NCI-H2081 (cell line): ENCODE results near the gene TMEM43.

ENCODE experiments used
- DNase-seq, 2 experiments: peaks; one replicate each; lab custom pipeline; 2025; lab: John Stamatoyannopoulos, UW

Gene TMEM43

GRCh38 chr3:14122301-14122700 is 2.6 kb upstream of the TMEM43 start:
- DNase-seq = no peak

GRCh38 chr3:14123308-14124222 is 1.3 kb upstream of the TMEM43 start:
- no peak for DNase-seq

- peak in 1 of 2 experiments; percentile 46 for DNase-seq
These were observed 633 bp upstream of the TMEM43 start for GRCh38 chr3:14124223-14124614.

GRCh38 chr3:14125193-14126016 is 553 bp downstream of the TMEM43 start:
- DNase-seq = peak in 1 of 2 experiments; percentile 44

GRCh38 chr3:14126017-14126886 is 1.4 kb downstream of the TMEM43 start:
- no peak for DNase-seq

GRCh38 chr3:14126887-14127505 is 2.1 kb downstream of the TMEM43 start:
- DNase-seq = no peak

- no peak for DNase-seq
These were observed 2.8 kb downstream of the TMEM43 start for GRCh38 chr3:14127516-14128161.

GRCh38 chr3:14128724-14129123 is 3.9 kb downstream of the TMEM43 start:
- DNase-seq = no peak

- DNase-seq = no peak
These were observed 4.4 kb downstream of the TMEM43 start for GRCh38 chr3:14129296-14129695.

GRCh38 chr3:14130230-14130629 is 5.4 kb downstream of the TMEM43 start:
- DNase-seq = no peak

GRCh38 chr3:14130707-14131106 is 5.9 kb downstream of the TMEM43 start:
- DNase-seq = no peak

GRCh38 chr3:14131134-14131533 is 6.3 kb downstream of the TMEM43 start:
- DNase-seq = no peak

GRCh38 chr3:14132120-14132519 is 7.3 kb downstream of the TMEM43 start:
- no peak for DNase-seq

GRCh38 chr3:14132689-14133088 is 7.8 kb downstream of the TMEM43 start:
- DNase-seq = no peak

GRCh38 chr3:14133188-14133800 is 8.4 kb downstream of the TMEM43 start:
- DNase-seq = no peak

- DNase-seq = no peak
These were observed 9.0 kb downstream of the TMEM43 start for GRCh38 chr3:14133876-14134275.

GRCh38 chr3:14134291-14134690 is 9.4 kb downstream of the TMEM43 start:
- DNase-seq = no peak

GRCh38 chr3:14135581-14135980 is 10.7 kb downstream of the TMEM43 start:
- DNase-seq = no peak

- no peak for DNase-seq
These were observed 12.2 kb downstream of the TMEM43 start for GRCh38 chr3:14137004-14137403.

- DNase-seq = no peak
These were observed 12.6 kb downstream of the TMEM43 start for GRCh38 chr3:14137445-14137844.
